ENCODE measurements around the gene DSCAML1. TPM values are rescaled to one million over a fixed set of nuclear protein-coding genes. Genes with fewer than 3 reads are reported as not detected.

The DSCAML1 gene
- total RNA-seq, 1 experiment from 2014 or later: 0.15 TPM

DNA sequence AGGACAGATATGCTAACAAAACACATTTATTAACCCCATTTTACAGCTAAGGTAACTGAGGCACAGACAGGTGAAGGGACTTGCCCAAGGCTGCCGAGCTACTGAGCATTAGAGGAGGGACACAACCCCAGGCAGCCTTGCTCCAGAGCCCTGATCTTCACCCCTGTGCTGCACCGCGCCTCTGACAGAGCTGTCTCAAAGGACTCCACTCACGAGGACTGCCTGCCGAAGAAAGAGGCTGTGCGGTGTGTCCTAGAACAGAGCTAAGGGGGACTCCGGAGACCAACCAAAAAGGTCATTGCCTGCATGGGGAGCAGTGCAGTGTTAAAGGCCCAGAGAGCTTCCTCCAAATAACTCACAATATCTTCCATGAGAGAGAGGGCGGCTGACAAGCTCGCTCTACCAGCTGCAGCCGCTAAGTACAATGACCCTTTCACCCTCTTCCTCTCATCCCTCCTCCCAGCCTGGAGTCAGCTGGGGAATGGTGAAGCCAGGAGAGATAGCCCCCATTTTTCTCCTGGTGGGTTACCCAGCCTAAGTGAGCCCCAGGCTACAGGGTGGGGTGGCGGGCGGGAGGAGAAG is 119.2 kb downstream of the DSCAML1 start:
- Mint-ChIP-seq H3K27ac (no peak overlapping the region), H3K27me3 (ENCODE audit: low read depth) (peaks cover 83% of the 10 kb centered on the region), H3K36me3 (ENCODE audit: insufficient read depth in 1 of 3, low read depth in 3 of 3) (no peaks in the 10 kb centered on the region), H3K4me3 (no peak overlapping the region), H3K9me3 (no peaks in the 10 kb centered on the region; a peak in 1 of 5 replicates), H3K4me1 (peaks cover 62 to 66% of the 10 kb centered on the region in 2 experiments)
- no peak overlapping the region for H2BK12ac ChIP-seq (ENCODE audit: insufficient read length, low read depth, low read length)
- H3K56ac ChIP-seq (ENCODE audit: insufficient read length, low read depth, low read length): no peak overlapping the region
- no peak for TF ChIP-seq CTCF (conservative IDR thresholded peaks at IDR 0.05)
- no peaks in the 10 kb centered on the region for H3K79me1 ChIP-seq (ENCODE audit: insufficient read depth, low read depth, low read length, poor library complexity, severe bottlenecking)
- H3K4ac ChIP-seq (ENCODE audit: low read depth, low read length): no peak overlapping the region
- no peaks in the 10 kb centered on the region for H3K9me3 ChIP-seq (ENCODE audit: control insufficient read depth, low read depth, low read length)
- no peak overlapping the region for H2BK15ac ChIP-seq (ENCODE audit: low read depth, low read length)
- no peak overlapping the region for H2BK5ac ChIP-seq (ENCODE audit: insufficient read length, low read length)
- peaks cover 9% of the 10 kb centered on the region; the same call in 1 of the 2 replicates for H3K4me1 ChIP-seq (ENCODE audit: insufficient read depth, low read length)
- H3T11ph ChIP-seq (ENCODE audit: low read length): no peak overlapping the region
- no peak overlapping the region for H2AFZ ChIP-seq (ENCODE audit: low read length)
- no peaks in the 10 kb centered on the region for H3K23me2 ChIP-seq (ENCODE audit: insufficient read length, low read depth, low read length, poor library complexity, severe bottlenecking)
- no peak overlapping the region for H4K5ac ChIP-seq (ENCODE audit: insufficient read length, low read depth, low read length)
- H2BK120ac ChIP-seq (ENCODE audit: low read depth, low read length, poor library complexity, severe bottlenecking): no peak overlapping the region
- no peak overlapping the region for H2BK20ac ChIP-seq (ENCODE audit: low read depth, low read length, poor library complexity, severe bottlenecking)
- H2AK5ac ChIP-seq (ENCODE audit: insufficient read length, low read length): no peak overlapping the region
- H3K27ac ChIP-seq (ENCODE audit: insufficient read length, low read depth, low read length): no peak overlapping the region
- no peak for DNase-seq
- no peaks in the 10 kb centered on the region for H3K27me3 ChIP-seq (ENCODE audit: insufficient read depth, low read length)
- H4K91ac ChIP-seq (ENCODE audit: insufficient read length, low read depth, low read length): no peak overlapping the region
- H3K18ac ChIP-seq (ENCODE audit: insufficient read length, low read depth, low read length): no peak overlapping the region
- H3K9ac ChIP-seq (ENCODE audit: extremely low read depth, insufficient read length, low read length): no peak overlapping the region
- no peaks in the 10 kb centered on the region for H4K20me1 ChIP-seq (ENCODE audit: control insufficient read depth, insufficient read depth, insufficient read length)
- no peak overlapping the region for H3K23ac ChIP-seq (ENCODE audit: insufficient read length, low read depth, low read length)
- H3K14ac ChIP-seq (ENCODE audit: insufficient read depth, low read length): no peak overlapping the region
- no CpG with 5 or more reads among the region's 12 CpGs for WGBS (ENCODE audit: extremely low coverage, insufficient read length, low lambda C conversion rate)
- H4K8ac ChIP-seq (replicated peaks; ENCODE audit: insufficient read length, low read depth, low read length): no peak overlapping the region
- H3K79me2 ChIP-seq (ENCODE audit: insufficient read depth, low read length): no peaks in the 10 kb centered on the region
- H3K4me2 ChIP-seq (ENCODE audit: insufficient read depth, insufficient read length, low read length): no peak overlapping the region

Data from H9 (cell line).